ENCODE data around the gene RLF. TPM values are rescaled to one million over a fixed set of nuclear protein-coding genes. Genes with fewer than 3 reads are reported as not detected.

Gene RLF
- total RNA-seq, 1 donor from 2014 or later, result 14.0 TPM

DNA sequence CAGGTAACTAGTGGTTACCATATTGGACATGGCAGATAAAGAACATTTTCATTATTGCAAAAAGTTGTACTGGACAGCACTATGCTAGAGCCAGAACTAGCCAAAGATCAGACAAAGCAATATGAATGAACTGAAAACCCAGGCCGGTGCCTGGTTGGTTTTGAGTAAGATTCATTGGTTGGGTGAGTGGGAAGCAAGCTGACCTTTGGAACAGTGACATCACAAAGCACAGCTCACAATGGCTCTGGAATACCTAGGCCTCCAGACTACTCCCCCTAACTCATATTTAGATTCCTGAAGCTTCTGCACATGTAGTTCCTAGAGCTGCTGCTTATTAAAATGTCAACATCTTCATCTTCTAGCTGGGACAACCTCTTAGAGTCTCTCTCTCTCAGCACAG lies 86.5 kb downstream of the RLF start, which contains the start of gene TMCO2:
Gene TMCO2, plus strand, starts transcription at position 283 of the 400 bp plus-strand sequence. Its CDS starts 57 bp downstream, at position 340.
- no peak within 1 kb of the TSS for H3K27ac Mint-ChIP-seq (ENCODE audit: unreplicated experiment)
- H3K4me3 Mint-ChIP-seq (ENCODE audit: unreplicated experiment), result no peak within 1 kb of the TSS
- DNase-seq (ENCODE audit: extremely low spot score, unreplicated experiment), result no peak
- H3K27me3 Mint-ChIP-seq (ENCODE audit: unreplicated experiment), result no peaks in the 10 kb centered on the region
- H3K4me1 Mint-ChIP-seq (ENCODE audit: unreplicated experiment), result peaks cover 18% of the 10 kb centered on the region
- TF ChIP-seq CTCF (IDR thresholded peaks at IDR 0.05), result no peak
- no peaks in the 10 kb centered on the region for H3K9me3 Mint-ChIP-seq (ENCODE audit: unreplicated experiment)
- H3K36me3 Mint-ChIP-seq (ENCODE audit: unreplicated experiment), result no peaks in the 10 kb centered on the region

- no peaks in the 10 kb centered on the region for H3K36me3 Mint-ChIP-seq (ENCODE audit: unreplicated experiment)
- DNase-seq (ENCODE audit: extremely low spot score, unreplicated experiment), result no peak
These were observed 87.2 kb downstream of the RLF start for GRCh38 chr1:40248412-40248811.

DNA sequence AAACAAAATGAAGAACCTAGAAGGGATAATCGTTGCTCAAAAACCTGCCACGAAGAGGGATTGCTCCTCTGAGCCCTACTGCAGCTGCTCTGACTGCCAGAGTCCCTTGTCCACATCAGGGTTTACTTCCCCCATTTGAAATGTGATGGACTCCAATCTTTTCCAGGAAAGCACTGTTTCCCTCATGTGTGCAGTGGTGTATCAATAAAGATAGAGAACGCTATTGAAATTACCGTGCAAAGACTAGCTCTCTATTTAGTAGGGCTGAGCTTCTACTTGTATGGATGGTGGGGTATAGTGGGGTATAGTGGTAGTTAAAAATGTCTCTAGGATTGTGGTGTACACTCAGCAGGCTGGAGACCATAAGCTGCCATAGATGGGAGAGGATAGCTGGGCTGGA lies 90.3 kb downstream of the RLF start:
- Mint-ChIP-seq H3K4me1 (ENCODE audit: unreplicated experiment) (peaks cover 7% of the 10 kb centered on the region), H3K27ac (ENCODE audit: unreplicated experiment) (no peak overlapping the region), H3K9me3 (ENCODE audit: unreplicated experiment) (no peaks in the 10 kb centered on the region), H3K4me3 (ENCODE audit: unreplicated experiment) (no peak overlapping the region), H3K27me3 (ENCODE audit: unreplicated experiment) (no peaks in the 10 kb centered on the region), H3K36me3 (ENCODE audit: unreplicated experiment) (no peaks in the 10 kb centered on the region)
- DNase-seq (ENCODE audit: extremely low spot score, unreplicated experiment), result no peak
- no peak for TF ChIP-seq CTCF (IDR thresholded peaks at IDR 0.05)

More at GRCh38 chr1:40248412-40248811, 87.2 kb downstream of the RLF start:
- H3K9me3 Mint-ChIP-seq (ENCODE audit: unreplicated experiment), result no peaks in the 10 kb centered on the region
- no peaks in the 10 kb centered on the region for H3K27me3 Mint-ChIP-seq (ENCODE audit: unreplicated experiment)
- H3K4me1 Mint-ChIP-seq (ENCODE audit: unreplicated experiment), result peaks cover 13% of the 10 kb centered on the region
- no peak overlapping the region for H3K27ac Mint-ChIP-seq (ENCODE audit: unreplicated experiment)
- H3K4me3 Mint-ChIP-seq (ENCODE audit: unreplicated experiment), result no peak overlapping the region
- no peak for TF ChIP-seq CTCF (IDR thresholded peaks at IDR 0.05)

DNA sequence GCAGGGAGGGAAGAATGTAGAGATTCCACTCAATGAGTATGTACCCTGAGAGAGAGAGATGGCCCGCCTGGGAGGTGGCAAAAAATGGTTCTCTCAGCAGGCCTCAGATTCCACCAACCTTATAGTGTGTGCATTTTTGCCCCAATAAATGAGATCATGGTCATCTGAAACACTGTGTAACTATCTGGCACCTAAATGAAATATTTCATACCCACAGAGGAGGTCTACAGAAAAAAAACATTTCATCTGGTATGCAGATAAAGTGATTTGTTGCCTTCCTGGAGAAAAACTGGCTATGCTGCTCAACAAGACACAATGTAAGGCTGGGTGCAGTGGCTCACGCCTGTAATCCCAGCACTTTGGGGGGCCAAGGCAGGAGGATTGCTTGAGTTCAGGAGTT lies 91.4 kb downstream of the RLF start:
- H3K4me1 Mint-ChIP-seq (ENCODE audit: unreplicated experiment), result peaks cover 14% of the 10 kb centered on the region
- no peak for TF ChIP-seq CTCF (IDR thresholded peaks at IDR 0.05)
- no peak overlapping the region for H3K27ac Mint-ChIP-seq (ENCODE audit: unreplicated experiment)
- H3K9me3 Mint-ChIP-seq (ENCODE audit: unreplicated experiment), result no peaks in the 10 kb centered on the region
- H3K27me3 Mint-ChIP-seq (ENCODE audit: unreplicated experiment), result no peaks in the 10 kb centered on the region
- H3K4me3 Mint-ChIP-seq (ENCODE audit: unreplicated experiment), result no peak overlapping the region
- DNase-seq (ENCODE audit: extremely low spot score, unreplicated experiment), result no peak
- no peaks in the 10 kb centered on the region for H3K36me3 Mint-ChIP-seq (ENCODE audit: unreplicated experiment)

GRCh38 chr1:40255231-40255630 lies 94.0 kb downstream of the RLF start:
- Mint-ChIP-seq H3K27me3 (ENCODE audit: unreplicated experiment) (no peaks in the 10 kb centered on the region), H3K9me3 (ENCODE audit: unreplicated experiment) (no peaks in the 10 kb centered on the region), H3K36me3 (ENCODE audit: unreplicated experiment) (no peaks in the 10 kb centered on the region), H3K27ac (ENCODE audit: unreplicated experiment) (no peak overlapping the region), H3K4me1 (ENCODE audit: unreplicated experiment) (peaks cover 28% of the 10 kb centered on the region), H3K4me3 (ENCODE audit: unreplicated experiment) (no peak overlapping the region)
- TF ChIP-seq CTCF (IDR thresholded peaks at IDR 0.05), result no peak
- DNase-seq (ENCODE audit: extremely low spot score, unreplicated experiment), result no peak

Measured in osteocyte (in vitro differentiated cells).